CD4-positive, CD25-positive, alpha-beta regulatory T cell (primary cell): ENCODE data around the gene RCE1. TPM values are rescaled to one million over a fixed set of nuclear protein-coding genes. Genes with fewer than 3 reads are reported as not detected.

Experiments
- ATAC-seq, 2 donors: fragments of 150-1000 bp; cut with Tn5 transposase; one replicate each; pipeline ENCODE4 v1.10.0; 2021; ENCODE audit warnings: low read depth in 2 of 2, moderate number of reproducible peaks in 2 of 2, moderate library complexity in 1 of 2
- DNase-seq, 3 donors: peaks; one replicate each; pipeline versions ENCODE4 v3.0.0 to v3.0.0-alpha.2; 2012 to 2022; ENCODE audit warnings: mixed read lengths in 1 of 3
- H3K27ac ChIP-seq: one replicate; pipeline ENCODE4 v1.7.0; 2013; ENCODE audit warnings: mild to moderate bottlenecking, low read length; ENCODE audit not compliant: insufficient read depth, poor library complexity, severe bottlenecking
- H3K27me3 ChIP-seq: one replicate; pipeline ENCODE4 v1.7.0; 2013; ENCODE audit warnings: low read length; ENCODE audit not compliant: control insufficient read depth, insufficient read depth
- H3K36me3 ChIP-seq: one replicate; pipeline ENCODE4 v1.7.0; 2013; ENCODE audit warnings: mild to moderate bottlenecking, low read length, moderate library complexity; ENCODE audit not compliant: control insufficient read depth, insufficient read depth
- H3K4me1 ChIP-seq: 2 replicates; pipeline ENCODE4 v1.7.0; 2013; ENCODE audit warnings: mild to moderate bottlenecking, low read length; ENCODE audit not compliant: insufficient read depth, control insufficient read depth, poor library complexity, severe bottlenecking
- H3K4me3 ChIP-seq: one replicate; pipeline ENCODE4 v1.7.0; 2013; ENCODE audit warnings: low read depth, mild to moderate bottlenecking, low read length, moderate library complexity
- H3K9me3 ChIP-seq, 2 experiments: 1 replicate in 1 of 2; 2 replicates in 1 of 2; pipeline ENCODE4 v1.7.0; 2013; ENCODE audit warnings: low read length in 2 of 2, mild to moderate bottlenecking in 1 of 2, moderate library complexity in 1 of 2; ENCODE audit not compliant: control insufficient read depth in 2 of 2
- H3K27ac Mint-ChIP-seq, 3 donors: one replicate each; pipeline ENCODE4 v1.8.0; 2020 to 2022; ENCODE audit warnings: mild to moderate bottlenecking in 3 of 3, mixed read lengths in 3 of 3, moderate library complexity in 2 of 3
- H3K27me3 Mint-ChIP-seq: one replicate; pipeline ENCODE4 v1.8.0; 2022; ENCODE audit warnings: mild to moderate bottlenecking, mixed read lengths
- H3K36me3 Mint-ChIP-seq: one replicate; pipeline ENCODE4 v1.8.0; 2020; ENCODE audit warnings: mixed read lengths
- H3K4me1 Mint-ChIP-seq, 4 donors: one replicate each; pipeline ENCODE4 v1.8.0; 2020 to 2022; ENCODE audit warnings: mixed read lengths in 4 of 4, mild to moderate bottlenecking in 1 of 4
- H3K4me3 Mint-ChIP-seq, 4 donors: one replicate each; pipeline ENCODE4 v1.8.0; 2020 to 2022; ENCODE audit warnings: mild to moderate bottlenecking in 4 of 4, mixed read lengths in 4 of 4, moderate library complexity in 3 of 4
- H3K9me3 Mint-ChIP-seq, 7 donors: one replicate each; pipeline ENCODE4 v1.8.0; 2020 to 2022; ENCODE audit warnings: mixed read lengths in 7 of 7, mild to moderate bottlenecking in 3 of 7, moderate library complexity in 2 of 7
- polyA plus RNA-seq, 4 donors: library from polyadenylated mRNA; unstranded; fragments of 300-500 nt; fragmentation: Illumina TruSeq; gene quantifications; one replicate each; pipeline ENCODE4 v1.2.3, GENCODE V29; 2021
- total RNA-seq: library from RNA; stranded (reverse); gene quantifications from one replicate; pipeline ENCODE4 v1.2.3, GENCODE V29; 2022

RCE1 gene
- total and polyA plus RNA-seq, 5 donors from 2014 or later = 20.6 to 45.6 (median 22.2) TPM

- Mint-ChIP-seq H3K4me1 (no peaks in the 10 kb centered on the region), H3K27me3 (no peaks in the 10 kb centered on the region), H3K36me3 (no peaks in the 10 kb centered on the region), H3K9me3 (no peaks in the 10 kb centered on the region), H3K27ac (no peak overlapping the region), H3K4me3 (no peak overlapping the region)
- peaks cover 7% of the 10 kb centered on the region for H3K4me1 ChIP-seq
- no peaks in the 10 kb centered on the region for H3K27me3 ChIP-seq
- ATAC-seq (no peak), DNase-seq (no peak)
- no peaks in the 10 kb centered on the region for H3K36me3 ChIP-seq
- H3K27ac ChIP-seq = no peak overlapping the region
- H3K9me3 ChIP-seq = no peaks in the 10 kb centered on the region
- H3K4me3 ChIP-seq = no peak overlapping the region
Observed at GRCh38 chr11:66861038-66861773, 18.0 kb downstream of the RCE1 start.

DNA sequence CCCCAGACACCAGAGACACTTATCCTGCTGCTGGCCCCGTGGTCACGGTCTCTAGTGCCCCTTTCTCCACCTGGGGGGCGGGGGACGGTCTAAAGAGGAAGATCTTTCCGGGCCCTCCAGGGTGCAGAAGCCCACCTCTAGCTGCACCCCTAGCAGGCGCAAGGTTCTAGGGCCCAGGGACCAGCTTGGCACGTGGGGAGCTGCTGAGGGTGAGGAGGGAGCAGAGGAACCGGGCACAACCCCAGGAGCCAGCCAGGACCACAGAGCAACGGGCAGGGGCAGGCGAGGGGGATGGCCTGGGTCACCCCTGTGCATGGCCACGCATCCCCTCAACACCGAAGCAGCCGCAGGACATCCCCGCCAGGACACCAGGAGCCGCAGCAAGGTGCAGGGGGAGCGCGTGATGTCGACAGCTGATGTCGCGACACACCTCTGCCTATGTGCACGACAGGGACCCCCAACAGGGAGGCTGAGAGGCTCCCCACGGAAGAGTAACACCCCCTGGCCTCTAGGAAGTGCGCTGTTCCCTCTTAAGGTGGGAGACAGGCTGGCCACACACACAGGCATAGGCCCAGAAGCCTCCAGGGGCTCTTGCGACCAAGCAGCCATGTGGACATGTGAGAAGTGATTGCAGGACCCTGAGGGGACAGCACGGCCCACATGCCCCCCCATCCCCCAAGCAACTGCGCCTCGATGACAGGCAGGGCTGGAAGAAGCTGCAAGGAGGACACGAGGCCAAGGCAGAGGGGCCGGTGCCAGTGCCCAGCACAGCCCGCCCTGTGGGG, 18.7 kb downstream of the RCE1 start:
- H3K27ac Mint-ChIP-seq = no peak overlapping the region
- DNase-seq (no peak), ATAC-seq (no peak)
- H3K4me1 Mint-ChIP-seq = no peaks in the 10 kb centered on the region
- H3K27me3 Mint-ChIP-seq = no peaks in the 10 kb centered on the region
- H3K9me3 ChIP-seq = no peaks in the 10 kb centered on the region
- H3K27me3 ChIP-seq = no peaks in the 10 kb centered on the region
- no peaks in the 10 kb centered on the region for H3K36me3 ChIP-seq
- H3K4me1 ChIP-seq = peaks cover 7% of the 10 kb centered on the region
- H3K27ac ChIP-seq = no peak overlapping the region
- no peak overlapping the region for H3K4me3 Mint-ChIP-seq
- no peak overlapping the region for H3K4me3 ChIP-seq
- H3K36me3 Mint-ChIP-seq = no peaks in the 10 kb centered on the region
- no peaks in the 10 kb centered on the region for H3K9me3 Mint-ChIP-seq

DNA sequence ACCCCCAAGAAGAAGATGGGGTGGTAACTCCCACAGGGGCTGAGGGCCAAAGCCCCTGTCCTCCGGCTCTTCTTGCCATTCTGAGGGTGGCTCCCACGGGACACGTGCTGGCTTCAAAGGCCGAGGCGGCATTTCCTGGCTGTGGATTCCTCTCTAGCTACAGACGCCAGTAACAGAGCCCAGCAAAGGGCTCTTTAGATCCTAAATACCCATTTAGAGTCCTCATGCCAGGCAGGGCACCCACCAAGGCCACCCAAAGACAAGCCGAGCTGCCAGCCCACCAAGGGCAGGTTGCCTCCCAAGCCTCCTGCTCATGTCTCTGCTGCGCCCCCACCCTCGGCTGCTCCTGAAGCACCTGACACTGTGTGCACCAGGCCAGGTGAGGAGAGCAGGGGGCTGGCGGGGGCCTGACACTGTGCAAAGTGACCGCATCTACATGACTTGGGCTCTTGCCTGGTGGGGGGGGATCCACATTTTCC, 19.4 kb downstream of the RCE1 start:
- Mint-ChIP-seq H3K27me3 (no peaks in the 10 kb centered on the region), H3K9me3 (no peaks in the 10 kb centered on the region), H3K27ac (no peak overlapping the region), H3K4me3 (peak overlapping the region in 1 of 4 donors; percentile 63), H3K36me3 (no peaks in the 10 kb centered on the region), H3K4me1 (no peaks in the 10 kb centered on the region)
- ATAC-seq (no peak), DNase-seq (no peak)
- no peak overlapping the region for H3K4me3 ChIP-seq
- no peak overlapping the region for H3K27ac ChIP-seq
- H3K27me3 ChIP-seq = no peaks in the 10 kb centered on the region
- H3K36me3 ChIP-seq = no peaks in the 10 kb centered on the region
- H3K4me1 ChIP-seq = peaks cover 1% of the 10 kb centered on the region
- no peaks in the 10 kb centered on the region for H3K9me3 ChIP-seq

DNA sequence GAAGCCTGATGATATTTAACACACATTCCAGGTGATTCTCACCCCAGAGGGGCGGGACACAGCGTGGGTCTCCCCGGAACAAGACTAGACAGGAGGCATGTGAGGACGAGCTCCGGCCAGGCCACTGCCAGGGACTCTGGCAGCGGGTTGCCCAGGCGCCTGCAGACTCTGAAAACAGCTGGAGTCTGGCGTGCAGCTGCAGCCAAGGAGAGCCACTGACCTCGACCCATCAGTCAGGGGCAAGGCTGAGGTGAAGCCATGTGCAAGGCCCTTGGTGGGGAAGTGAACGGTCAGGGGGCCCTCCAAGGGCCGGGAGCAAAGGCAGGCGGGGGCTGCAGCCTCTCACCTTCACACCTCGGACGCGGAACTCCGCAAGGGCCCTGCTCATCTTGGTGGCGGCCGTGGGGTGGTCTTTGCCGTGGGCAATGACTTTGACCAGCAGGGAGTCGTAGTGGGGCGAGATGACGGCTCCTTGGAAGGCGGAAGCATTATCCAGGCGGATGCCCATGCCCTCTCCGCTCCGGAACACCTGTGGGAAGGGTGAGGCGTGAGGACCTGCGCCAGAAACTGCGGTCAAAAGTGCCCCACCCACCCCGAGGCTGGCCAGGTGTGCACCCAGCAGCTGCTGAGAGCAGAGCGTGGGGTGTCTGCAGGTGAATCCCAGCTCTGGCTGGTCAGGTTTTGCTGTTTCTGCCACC, 20.3 kb downstream of the RCE1 start:
- peaks cover 1% of the 10 kb centered on the region for H3K4me1 ChIP-seq
- DNase-seq (no peak), ATAC-seq (no peak)

GRCh38 chr11:66864172-66864901, 21.1 kb downstream of the RCE1 start:
- H3K27ac Mint-ChIP-seq = no peak overlapping the region
- Histone ChIP-seq H3K27me3 (no peaks in the 10 kb centered on the region), H3K36me3 (no peaks in the 10 kb centered on the region), H3K9me3 (no peaks in the 10 kb centered on the region), H3K4me3 (no peak overlapping the region), H3K4me1 (peaks cover 7% of the 10 kb centered on the region), H3K27ac (no peak overlapping the region)
- no peak overlapping the region for H3K4me3 Mint-ChIP-seq
- H3K9me3 Mint-ChIP-seq = no peaks in the 10 kb centered on the region
- no peak for DNase-seq
- peaks cover 0 to 11% (median 6%) of the 10 kb centered on the region in 4 donors for H3K4me1 Mint-ChIP-seq
- H3K27me3 Mint-ChIP-seq = no peaks in the 10 kb centered on the region
- H3K36me3 Mint-ChIP-seq = no peaks in the 10 kb centered on the region
- ATAC-seq = no peak

More for the DNA sequence above, 20.3 kb downstream of the RCE1 start:
- H3K4me3 ChIP-seq = no peak overlapping the region
- H3K4me3 Mint-ChIP-seq = no peak overlapping the region
- H3K27me3 ChIP-seq = no peaks in the 10 kb centered on the region
- no peaks in the 10 kb centered on the region for H3K36me3 Mint-ChIP-seq
- no peak overlapping the region for H3K27ac ChIP-seq
- H3K9me3 ChIP-seq = no peaks in the 10 kb centered on the region
- no peaks in the 10 kb centered on the region for H3K9me3 Mint-ChIP-seq
- H3K27ac Mint-ChIP-seq = no peak overlapping the region
- H3K27me3 Mint-ChIP-seq = no peaks in the 10 kb centered on the region
- no peaks in the 10 kb centered on the region for H3K36me3 ChIP-seq
- peaks cover 0 to 4% (median 2%) of the 10 kb centered on the region in 4 donors for H3K4me1 Mint-ChIP-seq

DNA sequence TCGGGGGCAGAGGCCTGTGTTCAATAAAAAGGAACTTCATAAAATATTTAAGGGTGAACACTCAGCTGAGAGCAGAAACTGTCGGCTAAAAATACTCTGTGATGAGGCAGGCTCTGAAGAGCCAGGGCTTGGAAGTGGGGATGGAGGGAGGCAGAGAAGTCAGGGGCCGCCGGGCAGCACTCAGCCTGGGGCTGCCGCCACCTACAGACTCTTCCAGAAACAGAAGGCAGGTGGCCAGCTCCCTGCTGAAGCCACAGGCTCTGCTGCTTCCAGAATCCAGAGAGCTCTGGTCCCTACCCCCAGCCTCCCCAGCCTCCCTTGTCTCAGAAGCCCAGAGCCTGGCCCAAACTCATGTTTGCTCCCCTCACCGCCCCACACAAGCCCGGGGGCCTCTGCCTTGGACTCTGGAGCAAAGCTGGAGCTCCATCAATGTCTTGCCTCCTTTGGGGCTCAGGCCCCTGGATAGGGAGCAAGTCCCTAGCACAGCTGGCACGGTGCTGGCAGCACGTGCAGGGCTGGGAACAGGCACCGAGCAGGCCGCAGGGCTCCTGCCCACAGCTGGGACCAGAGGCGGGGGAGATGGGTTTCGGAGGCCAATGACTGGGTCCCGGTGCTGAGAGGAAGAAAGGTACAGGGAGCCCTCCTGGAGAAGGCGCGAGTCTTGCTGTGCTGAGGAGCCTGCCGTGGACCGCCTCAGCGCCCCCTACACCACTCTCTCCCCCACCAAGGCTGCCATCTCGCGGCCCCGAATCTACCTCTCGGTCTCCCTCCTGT, 21.9 kb downstream of the RCE1 start:
- Mint-ChIP-seq H3K27ac (no peak overlapping the region), H3K27me3 (no peaks in the 10 kb centered on the region)
- ATAC-seq = no peak

GRCh38 chr11:66866007-66866406, 22.8 kb downstream of the RCE1 start:
- H3K27ac Mint-ChIP-seq = no peak overlapping the region

More for the DNA sequence above, 21.9 kb downstream of the RCE1 start:
- no peak for DNase-seq
- H3K4me3 Mint-ChIP-seq = no peak overlapping the region
- H3K36me3 Mint-ChIP-seq = no peaks in the 10 kb centered on the region
- no peaks in the 10 kb centered on the region for H3K9me3 Mint-ChIP-seq
- H3K4me1 ChIP-seq = peaks cover 7% of the 10 kb centered on the region
- peaks cover 0 to 13% (median 6%) of the 10 kb centered on the region in 4 donors for H3K4me1 Mint-ChIP-seq
- no peak overlapping the region for H3K27ac ChIP-seq
- no peaks in the 10 kb centered on the region for H3K9me3 ChIP-seq
- no peak overlapping the region for H3K4me3 ChIP-seq
- H3K36me3 ChIP-seq = no peaks in the 10 kb centered on the region
- no peaks in the 10 kb centered on the region for H3K27me3 ChIP-seq

More at GRCh38 chr11:66866007-66866406, 22.8 kb downstream of the RCE1 start:
- Histone ChIP-seq H3K27ac (no peak overlapping the region), H3K4me3 (no peak overlapping the region), H3K4me1 (peaks cover 7% of the 10 kb centered on the region), H3K27me3 (no peaks in the 10 kb centered on the region), H3K36me3 (no peaks in the 10 kb centered on the region), H3K9me3 (no peaks in the 10 kb centered on the region)
- Mint-ChIP-seq H3K4me3 (no peak overlapping the region), H3K4me1 (peaks cover 0 to 13% (median 6%) of the 10 kb centered on the region in 4 donors), H3K36me3 (no peaks in the 10 kb centered on the region), H3K27me3 (no peaks in the 10 kb centered on the region), H3K9me3 (no peaks in the 10 kb centered on the region)
- ATAC-seq = no peak
- no peak for DNase-seq
